ENCODE measurements around the gene CCDC172.

CCDC172 gene, protein sequence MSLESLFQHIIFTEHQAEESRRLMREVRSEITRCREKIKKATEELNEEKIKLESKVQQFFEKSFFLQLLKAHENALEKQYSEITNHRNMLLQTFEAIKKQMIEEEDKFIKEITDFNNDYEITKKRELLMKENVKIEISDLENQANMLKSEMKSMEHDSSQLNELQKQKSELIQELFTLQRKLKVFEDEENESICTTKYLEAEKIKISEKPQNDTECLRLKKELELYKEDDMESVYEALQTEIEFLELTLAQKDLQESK

DNA sequence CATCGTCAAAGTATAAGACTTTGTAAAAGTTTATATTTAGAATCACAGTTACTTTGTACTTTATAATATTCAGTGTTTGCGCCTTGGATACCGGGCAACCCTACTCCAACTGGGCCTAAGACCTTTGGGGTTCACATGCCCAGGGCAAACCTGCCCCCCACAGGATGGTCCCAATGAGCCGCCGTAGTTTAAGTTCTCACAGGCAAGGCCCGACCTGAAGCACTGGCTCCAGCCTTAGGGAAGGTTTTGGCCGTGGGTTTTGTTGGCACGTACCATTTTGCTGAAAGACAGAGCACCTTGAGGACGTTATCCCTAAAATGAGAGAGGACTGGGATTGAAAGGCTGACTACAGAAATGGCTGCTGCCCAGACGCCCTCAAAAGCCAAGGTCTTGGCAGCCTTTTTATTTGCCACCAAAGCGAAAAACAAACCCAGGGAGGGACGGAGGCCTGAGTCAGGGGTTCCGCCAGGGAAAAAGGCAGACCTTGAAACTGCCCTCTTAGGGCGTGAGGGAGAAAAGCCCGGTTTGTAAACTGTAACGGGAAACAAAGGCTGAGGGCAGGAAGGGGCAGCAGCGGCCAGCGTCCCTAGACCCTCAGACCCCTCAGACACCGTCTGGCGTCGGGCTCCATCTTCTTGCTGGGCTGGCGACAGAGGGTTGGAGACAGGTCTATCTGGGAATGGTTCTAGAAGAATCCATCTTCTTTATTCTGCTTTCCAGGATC, at the start of gene CCDC172:
CCDC172 (plus strand) TSS at position 222 of the 724 bp plus-strand sequence. CDS start 564 bp downstream, outside the sequence.
- DNase-seq (ENCODE audit: low read depth): no peak

DNA sequence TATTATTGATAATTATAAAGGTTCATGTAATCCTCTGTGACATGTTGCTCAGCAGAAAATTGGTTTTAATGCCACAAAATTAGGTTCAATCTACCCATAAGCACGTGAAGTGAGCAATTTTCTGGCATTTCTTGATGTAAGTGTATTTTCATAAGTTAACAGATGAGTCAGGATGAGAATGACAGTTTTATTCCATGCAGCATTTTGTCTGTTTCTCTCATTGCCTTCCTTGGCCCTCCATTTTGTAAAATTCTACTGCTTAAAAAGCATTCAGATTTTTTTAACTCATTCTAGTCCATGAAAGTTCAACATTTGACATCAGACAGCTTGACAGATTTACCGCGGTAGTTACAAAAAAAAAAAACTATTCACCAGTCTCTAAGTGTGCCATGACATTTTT, 47.3 kb upstream of the CCDC172 start:
- DNase-seq (ENCODE audit: low read depth): no peak

DNA sequence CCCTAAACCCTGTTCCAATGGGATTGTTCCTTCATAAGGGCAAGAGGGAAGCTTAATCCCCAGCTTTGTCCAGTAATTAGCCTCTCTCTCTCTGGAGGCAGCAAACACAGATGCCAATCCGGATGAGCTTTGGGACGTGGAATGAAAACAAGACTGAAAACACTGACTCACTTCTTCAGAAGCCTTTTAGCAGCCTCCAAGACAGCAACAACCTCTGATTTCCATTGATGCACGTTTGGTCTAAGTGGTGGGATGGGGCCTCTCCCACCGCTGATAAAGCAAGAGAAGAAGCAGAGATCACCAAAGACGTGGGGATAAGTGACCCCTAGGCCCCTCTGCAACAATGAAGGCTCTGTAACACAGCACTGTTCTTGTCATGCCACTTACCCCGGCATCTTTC, 45.4 kb upstream of the CCDC172 start:
- DNase-seq (ENCODE audit: low read depth): no peak

DNA sequence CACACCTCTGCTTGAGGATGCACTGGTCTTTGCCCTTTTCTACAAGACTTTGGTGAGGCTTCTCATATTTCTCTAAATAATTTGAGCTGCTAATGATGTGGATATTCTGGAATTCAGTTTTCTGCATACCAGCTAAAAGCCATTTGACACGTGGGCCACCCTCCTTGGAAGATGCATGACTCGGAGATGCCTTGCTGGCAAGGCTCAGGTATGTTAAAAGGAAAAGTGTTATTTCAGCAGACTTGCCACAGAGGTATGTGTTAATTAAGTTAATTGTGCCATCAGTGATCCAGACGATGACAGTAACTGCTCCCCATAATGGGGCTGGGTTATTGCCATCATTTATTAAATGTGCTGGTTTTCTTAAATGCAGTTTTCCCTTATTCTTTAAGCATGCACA, 42.5 kb upstream of the CCDC172 start:
- no peak for DNase-seq (ENCODE audit: low read depth)

DNA sequence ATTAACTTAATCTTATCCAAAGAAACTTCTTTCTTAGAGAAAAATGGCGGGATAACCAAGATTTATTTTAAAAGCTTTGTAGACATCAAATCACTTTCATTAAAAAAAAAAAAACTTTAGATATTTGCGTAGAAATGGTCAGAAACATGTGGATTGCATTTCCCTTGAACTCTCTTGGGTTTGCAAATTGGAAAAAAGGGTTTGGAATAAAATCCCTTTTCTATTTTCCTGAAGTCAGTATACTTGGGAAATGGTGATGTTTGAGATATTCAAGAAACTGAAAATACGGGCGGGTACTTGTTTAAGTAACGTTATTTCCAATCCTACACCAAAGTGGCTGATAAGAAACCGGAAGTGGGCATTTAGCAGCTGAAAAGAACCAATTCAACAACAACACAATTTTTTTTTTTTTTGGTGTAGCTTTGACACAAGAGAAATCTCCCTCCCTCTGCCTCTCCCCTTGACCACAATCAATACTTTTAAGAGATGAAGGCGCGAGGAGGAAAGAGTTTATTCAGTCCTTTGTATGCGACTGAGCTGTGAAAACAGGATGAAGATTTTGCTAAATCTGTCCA, 37.5 kb upstream of the CCDC172 start:
- no peak for DNase-seq (ENCODE audit: low read depth)

DNA sequence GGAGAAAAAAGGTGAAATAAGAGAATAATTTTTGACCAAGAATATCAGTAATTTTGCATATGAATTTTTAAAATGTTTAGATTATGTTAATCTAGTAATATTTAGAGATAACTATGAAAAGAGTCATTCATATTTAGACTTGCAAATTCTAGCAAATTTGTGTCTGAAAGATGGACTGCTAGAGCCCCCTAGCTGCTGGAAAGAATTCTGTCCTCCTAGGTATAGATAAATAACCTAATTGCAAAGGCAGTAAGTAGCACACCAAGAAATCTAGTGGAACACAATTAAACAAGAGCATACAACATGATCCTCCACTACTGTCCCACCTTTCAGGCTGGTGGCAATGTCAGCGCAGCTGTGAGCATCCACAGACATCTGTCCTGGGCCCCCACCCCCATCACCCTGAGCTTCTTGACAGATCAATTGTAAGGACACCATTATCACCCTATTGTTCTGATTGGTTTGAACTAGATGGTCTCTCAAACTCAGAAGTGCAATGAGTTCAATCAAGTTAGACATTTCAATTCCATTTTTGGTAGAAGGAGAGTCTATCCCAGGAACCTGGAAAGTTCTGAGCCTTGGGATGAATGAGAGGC, 36.2 kb upstream of the CCDC172 start:
- no peak for DNase-seq (ENCODE audit: low read depth)

DNA sequence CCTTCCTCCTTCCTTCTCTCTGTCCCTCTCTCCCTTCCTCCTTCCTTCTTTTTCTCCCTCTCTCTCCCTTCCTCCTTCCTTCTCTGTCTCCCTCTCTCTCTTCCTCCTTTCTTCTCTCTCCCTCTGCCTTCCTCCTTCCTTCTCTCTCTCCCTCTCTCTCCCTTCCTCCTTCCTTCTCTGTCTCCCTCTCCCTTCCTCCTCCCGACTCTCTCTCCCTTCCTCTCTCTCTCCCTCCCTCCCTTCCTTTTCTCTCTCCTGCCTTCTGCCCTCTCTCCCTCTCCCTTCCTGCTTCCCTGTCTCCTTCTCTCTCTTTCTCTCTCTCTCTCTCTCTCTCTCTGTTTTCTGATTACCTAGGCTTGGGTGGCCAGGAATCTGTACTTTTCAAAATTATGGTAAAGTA, 34.6 kb upstream of the CCDC172 start:
- DNase-seq (ENCODE audit: low read depth): no peak

DNA sequence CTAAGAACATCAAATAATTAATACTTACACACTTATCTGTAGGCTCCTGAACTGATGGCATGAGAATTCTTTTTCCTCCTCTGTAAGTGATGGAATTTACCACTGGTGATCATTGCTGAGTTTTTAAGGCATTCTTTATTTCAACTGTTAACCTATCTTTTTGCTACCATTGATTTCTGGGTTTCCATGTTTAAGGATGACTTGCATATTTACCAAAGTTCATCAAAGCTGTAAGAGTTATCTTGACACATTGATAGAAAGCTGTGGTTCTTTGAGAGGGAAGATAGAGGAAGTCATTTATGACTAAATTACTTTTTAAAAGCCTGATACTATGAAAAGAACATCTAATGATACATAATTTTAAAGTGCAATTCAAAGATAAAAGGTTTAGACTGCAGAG, 31.8 kb upstream of the CCDC172 start:
- DNase-seq (ENCODE audit: low read depth): no peak

DNA sequence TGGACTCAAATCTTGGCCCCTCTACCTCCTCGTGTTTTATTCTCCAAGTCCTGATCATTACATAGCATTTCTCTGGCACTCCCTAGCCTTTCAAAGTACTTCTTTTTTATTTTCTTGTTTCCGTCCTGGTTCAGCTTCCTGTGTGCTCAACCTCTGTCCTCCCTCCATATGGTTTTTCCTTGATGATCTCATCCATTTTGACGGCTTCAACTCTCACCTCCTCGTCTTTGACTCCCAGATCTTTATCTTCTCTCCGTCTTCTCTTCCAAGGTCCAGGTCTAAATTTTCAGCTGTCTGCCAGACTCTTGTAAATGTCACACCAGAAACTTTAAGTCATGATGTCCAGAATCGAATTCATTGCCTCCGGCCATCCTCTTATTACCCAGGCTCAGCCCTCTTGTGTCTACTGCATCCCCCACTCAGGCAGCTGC, 27.9 kb upstream of the CCDC172 start:
- no peak for DNase-seq (ENCODE audit: low read depth)

DNA sequence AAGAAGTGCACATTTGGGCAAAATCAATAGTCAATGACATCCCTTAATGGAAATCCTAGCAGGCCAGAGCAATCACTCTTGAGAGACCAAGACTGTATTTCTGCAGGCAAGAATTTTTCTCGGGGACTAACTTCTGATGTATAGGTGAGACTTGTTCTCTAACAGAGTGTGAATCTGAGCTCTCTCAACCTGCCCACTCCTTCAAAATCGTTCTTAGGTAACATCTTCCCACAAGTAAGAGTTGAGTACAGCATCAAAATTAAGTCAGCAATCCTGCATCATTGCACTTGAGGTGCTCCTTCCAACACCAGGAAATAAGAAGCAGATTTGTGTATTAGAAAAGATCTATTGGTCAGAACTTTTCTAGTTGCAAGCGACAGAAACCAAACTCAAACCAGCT, 25.7 kb upstream of the CCDC172 start:
- no peak for DNase-seq (ENCODE audit: low read depth)

DNA sequence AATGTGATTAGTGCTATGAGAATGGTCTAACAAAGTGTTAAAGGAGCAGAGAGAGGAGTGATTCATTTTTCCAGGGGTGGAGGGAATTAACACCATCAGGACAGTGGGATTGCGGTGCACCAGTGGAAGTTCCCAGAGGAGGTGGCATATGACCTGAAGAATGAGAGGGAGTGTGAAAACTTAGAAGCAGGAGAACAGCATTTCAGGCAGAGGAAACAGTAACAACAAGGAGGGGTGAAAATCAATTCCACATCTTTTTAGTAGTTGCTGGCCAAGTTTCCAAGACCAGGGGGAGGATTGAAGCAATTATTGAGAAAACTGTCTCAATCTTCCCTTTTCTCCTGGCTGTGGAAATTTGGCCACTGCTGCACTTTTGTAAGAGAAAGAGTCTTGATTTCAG, 23.7 kb upstream of the CCDC172 start:
- DNase-seq (ENCODE audit: low read depth): no peak

DNA sequence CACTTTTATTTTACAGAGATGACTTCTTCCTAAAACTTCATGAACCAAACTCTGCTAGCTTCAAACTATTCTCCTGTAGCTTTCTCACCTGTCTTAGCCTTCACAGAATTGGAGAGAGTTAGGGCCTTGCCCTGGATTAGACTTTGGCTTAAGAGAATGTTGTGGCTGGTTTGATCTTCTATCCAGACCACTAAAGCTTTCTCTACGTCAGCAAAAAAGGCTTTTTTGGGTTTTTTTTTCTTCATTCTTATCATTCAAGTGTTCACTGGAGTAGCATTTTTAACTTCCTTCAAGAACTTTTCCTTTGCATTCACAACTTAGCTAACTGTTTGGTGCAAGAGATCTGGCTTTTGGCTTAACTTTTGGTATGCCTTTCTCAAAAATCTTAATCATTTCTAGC, 19.3 kb upstream of the CCDC172 start:
- DNase-seq (ENCODE audit: low read depth): no peak

DNA sequence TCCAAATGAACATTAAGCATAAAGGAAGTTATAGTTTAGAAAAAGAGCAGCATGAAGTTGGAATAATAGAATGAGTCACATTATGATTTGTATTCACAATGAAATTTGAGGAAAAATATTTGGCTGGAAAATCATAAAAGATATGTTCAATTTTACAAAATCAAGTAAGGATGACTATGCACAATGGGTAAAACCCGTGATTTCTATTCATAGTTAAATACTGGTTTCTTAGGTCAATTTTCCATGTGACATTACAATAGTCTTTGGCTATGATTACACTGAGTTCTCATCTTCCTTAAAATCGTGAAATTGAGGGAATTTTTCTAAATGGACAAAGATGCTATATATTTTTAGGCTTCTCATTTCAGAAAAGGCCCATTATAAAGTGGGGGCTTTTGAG, 17.4 kb upstream of the CCDC172 start:
- DNase-seq (ENCODE audit: low read depth): no peak

DNA sequence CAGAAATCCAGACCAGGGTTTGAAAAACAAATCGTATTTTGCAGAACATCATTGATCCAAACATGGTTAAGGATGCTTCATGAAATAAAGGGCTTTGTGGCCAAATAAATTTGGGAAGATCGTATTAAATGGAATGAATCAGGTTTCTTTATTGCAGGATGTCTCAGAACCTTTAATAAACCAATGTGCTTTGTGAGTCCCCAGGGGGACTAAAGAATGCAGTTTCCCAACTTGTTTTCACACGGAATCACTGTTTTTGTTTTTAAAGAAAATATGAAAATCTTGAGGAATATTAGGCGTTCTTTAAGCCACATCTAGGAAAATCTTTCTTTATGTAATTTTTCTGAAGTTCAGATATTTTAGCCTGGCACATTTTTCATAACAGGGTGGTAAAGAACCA, 16.8 kb upstream of the CCDC172 start:
- no peak for DNase-seq (ENCODE audit: low read depth)

DNA sequence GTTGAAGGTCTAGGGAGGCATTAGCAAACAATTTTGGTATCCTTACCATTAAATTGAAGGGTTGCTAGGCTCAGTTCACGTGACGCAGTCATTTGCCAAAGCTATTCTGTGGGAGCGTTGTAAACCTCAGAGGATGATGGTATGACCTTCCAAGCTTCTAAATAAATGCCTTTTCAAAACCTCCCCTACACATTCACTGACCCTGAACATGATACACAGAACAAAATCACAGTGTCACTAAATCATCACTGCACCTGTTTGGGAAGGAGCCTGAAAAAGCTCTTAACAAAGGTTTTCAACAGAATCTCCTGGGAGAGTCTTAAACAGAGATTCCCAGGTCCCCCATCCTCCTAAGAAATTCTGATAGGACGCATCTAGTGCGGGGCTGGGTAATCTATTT, 13.2 kb upstream of the CCDC172 start:
- DNase-seq (ENCODE audit: low read depth): no peak

DNA sequence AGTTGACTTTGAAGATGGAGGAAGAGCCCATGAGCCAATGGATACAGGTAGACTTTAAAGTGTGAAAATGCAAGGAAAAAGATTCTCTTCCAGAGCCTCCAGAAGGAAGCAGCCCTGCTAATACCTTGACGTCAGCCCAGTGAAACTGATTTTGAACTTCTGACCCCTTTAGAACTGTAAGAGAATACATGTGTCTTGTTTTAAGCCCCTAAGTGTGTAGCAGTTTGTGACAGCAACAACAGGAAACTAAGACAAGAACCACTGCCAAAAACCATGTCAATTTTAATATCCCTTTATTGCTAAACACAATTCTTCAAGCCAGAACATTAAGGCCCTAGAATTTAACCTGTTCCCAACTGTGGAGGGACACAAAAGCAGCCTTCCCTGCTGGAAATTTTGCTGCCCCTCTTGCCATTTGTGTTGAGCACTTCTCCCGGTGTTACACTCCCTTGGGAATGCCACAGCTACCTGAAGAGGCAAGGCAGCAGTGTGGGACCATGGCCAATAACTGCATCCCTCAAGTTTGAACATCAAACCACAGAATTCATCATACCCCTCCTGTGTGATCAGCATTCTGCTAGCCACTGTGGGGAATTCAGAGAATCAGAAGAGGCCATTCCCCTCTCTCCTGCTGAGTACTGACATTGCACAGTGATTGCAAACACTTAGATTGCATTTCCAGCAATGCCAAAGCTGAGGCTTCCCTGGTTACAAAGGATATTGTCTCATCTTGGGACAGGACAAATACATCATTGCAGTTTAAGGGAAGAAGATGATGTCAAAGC, 12.3 kb upstream of the CCDC172 start:
- DNase-seq (ENCODE audit: low read depth): no peak

DNA sequence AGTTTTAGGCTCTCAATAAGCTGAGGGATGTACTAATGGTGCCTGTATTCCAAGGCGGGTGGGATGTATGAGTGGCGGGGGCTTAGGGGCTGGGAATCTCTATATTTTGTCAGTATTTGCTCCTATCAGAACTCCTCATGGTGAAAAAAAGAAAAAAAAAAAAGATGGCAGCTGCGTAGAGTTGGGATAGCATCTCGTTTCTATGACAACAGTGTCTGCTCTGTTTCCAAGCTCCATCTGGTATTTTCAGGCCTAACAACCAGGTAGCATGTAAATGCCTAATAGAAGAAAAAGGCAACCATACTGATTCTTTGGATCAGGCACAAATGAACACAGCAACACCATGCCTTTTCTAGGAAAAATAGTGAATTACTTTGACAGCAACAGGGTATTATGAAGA, 11.7 kb upstream of the CCDC172 start:
- no peak for DNase-seq (ENCODE audit: low read depth)

DNA sequence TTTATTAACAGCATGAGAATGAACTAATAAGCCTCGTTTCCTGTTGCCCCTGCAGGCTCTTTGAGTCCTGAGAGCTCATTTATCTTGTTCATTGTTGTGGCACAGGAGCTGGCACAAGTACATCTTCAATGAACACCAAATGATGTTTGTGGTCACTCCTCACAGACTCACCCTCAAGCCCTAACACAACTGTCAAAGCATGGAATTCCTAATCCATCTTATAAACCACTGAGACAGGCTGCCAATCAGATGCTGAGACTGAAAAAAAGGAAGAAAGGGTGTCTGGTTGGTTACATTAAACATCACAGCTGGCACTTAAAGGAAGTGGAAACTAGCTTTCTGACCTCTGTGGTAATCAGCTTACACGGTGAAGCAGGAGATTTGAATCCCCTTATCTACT, 7.7 kb upstream of the CCDC172 start:
- no peak for DNase-seq (ENCODE audit: low read depth)

DNA sequence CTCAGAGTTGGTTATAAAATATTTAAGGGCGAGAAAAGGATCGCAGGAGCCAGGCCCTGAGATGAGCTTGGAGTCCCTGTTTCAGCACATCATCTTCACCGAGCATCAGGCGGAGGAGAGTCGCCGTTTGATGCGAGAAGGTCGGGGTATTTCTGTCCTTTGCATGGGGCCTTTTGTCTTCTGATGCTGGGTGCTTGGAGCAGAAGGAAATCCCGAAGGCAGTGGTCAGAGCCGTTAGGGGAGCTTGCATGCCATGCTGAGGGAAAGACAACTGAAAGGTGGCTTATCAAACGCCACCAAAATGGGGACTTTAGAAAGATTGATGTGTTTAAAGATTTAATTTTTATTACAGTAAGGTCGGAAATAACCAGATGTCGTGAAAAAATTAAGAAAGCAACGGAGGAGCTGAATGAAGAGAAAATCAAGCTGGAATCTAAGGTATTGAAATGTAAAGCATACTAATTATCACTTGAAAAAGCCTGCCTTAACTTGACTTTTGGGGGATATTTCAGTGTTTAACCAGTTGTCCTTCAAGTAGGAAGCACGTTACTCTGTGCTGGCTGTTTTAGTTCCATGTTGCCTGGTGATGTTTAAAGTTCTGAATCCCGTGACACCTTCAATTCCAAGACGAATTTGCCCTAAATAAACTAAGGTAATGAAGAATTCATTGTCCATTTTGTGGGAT, 845 bp downstream of the CCDC172 start:
- DNase-seq (ENCODE audit: low read depth): no peak

DNA sequence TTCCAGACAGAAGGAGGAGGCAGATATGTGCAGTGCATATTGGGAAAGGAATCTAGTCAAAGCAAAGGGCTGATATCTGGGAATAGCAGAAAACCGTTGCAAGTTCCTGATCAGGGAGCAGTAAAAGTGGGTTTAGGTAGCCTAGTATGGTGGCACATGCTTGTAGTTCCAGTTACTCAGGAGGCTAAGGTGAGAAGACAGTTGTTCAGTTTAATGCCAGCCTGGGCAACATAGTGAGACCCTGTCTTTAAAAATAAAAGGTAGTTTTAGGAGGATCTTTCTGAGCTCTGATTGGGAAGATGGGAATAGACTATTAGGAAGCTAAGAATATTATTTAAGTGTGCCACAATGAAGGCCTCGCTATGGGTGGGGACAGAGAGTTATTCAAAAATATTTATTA, 1.7 kb downstream of the CCDC172 start:
- no peak for DNase-seq (ENCODE audit: low read depth)

DNA sequence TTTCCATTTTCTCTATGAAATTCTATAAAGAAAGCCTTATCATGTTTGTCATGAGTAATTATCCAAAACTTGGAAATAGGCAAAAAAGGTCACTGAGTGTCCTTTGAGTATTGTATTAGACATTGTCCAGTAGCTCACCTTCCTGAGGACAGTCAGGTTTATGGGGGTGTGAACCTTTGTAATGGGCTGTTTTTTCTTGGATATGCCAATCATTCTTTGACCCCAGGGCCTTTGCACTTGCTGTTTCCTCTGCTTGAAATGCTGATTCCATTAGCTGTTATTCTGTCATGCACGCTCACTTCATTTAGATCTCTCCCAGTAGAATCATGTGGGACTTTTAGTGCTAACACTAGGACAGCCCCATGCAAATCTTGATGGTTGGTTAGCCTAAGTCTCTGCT, 4.9 kb downstream of the CCDC172 start:
- DNase-seq (ENCODE audit: low read depth): no peak

DNA sequence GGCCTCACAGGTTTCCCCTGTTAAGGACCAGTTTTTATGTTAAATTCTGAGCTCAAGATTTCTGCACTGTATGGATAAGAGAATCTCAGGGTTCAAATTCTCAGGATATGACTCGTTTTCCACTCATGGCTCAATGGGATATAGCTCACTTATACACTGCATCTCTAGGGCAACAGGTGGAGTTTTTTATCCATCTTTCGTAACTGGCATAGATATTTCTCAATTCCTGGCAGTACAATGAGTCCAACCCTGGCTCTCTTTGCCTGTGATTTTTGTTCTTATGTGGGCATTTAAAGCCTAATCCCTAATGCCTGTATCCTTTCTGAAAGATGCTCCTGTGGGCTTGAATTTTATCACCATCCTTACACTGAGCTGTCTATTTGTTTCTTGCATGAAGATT, 7.6 kb downstream of the CCDC172 start:
- DNase-seq (ENCODE audit: low read depth): no peak
